K562 (cell line): ENCODE results near the gene ABAT. TPM values are rescaled to one million over a fixed set of nuclear protein-coding genes. Genes with fewer than 3 reads are reported as not detected.

Source experiments
- ATAC-seq: fragments of 200-7000 bp; cut with Tn5 transposase; 3 replicates; pipeline ENCODE4 v1.9.1; 2020; ENCODE audit warnings: moderate library complexity
- BruUV-seq: library from RNA; stranded (reverse); fragments of 400-500 nt; replicated peaks from 2 replicates; lab custom pipeline; 2021; lab: Mats Ljungman, UMichigan
- CTCF ChIA-PET: fragments of 300-600 bp; formaldehyde crosslinking; extraction: SDS; loops from one replicate; lab custom pipeline; 2021; ENCODE audit warnings: low intra/inter-chr PET ratio; lab: Yijun Ruan, JAX
- POLR2A ChIA-PET: fragments of 300-600, 350-650 bp; sonication (Branson Sonifier 250); formaldehyde crosslinking; extraction: SDS; loops from one replicate; lab custom pipeline; 2021; ENCODE audit warnings: antibody characterized with exemption, inconsistent platforms; lab: Yijun Ruan, JAX
- DNase-seq, 4 experiments: peaks; one replicate each; pipeline versions ENCODE4 v3.0.0 to v3.0.0-alpha.2; 2011 to 2018; ENCODE audit warnings: low spot score in 3 of 4, mixed read lengths in 3 of 4; ENCODE audit errors: extremely low read depth in 1 of 4
- FAIRE-seq: peaks from 2 replicates; lab custom pipeline; 2011; peaks lifted over from hg19 to GRCh38; lab: Jason Lieb, UNC
- H2AFZ ChIP-seq: 2 replicates; pipeline ENCODE4 v1.6.0; 2011; ENCODE audit warnings: low read depth, low read length, control low read depth, inconsistent platforms
- H3K27ac ChIP-seq: fragments of 200-600 bp; 3 replicates; pipeline ENCODE4 v1.8.0; 2011; ENCODE audit warnings: low read depth, mild to moderate bottlenecking, control low read depth, inconsistent platforms, low read length, moderate library complexity, mixed read lengths; ENCODE audit errors: extremely low read depth
- H3K27me3 ChIP-seq, 2 experiments: fragments of 300-600 bp in 1 of 2; 2 replicates in 1 of 2; 3 replicates in 1 of 2; pipeline versions ENCODE4 v1.6.0 to v1.8.0; 2011; ENCODE audit warnings: inconsistent platforms in 2 of 2, low read length in 2 of 2, mild to moderate bottlenecking in 1 of 2, mixed read lengths in 1 of 2, moderate library complexity in 1 of 2; ENCODE audit not compliant: control insufficient read depth in 2 of 2, insufficient read depth in 2 of 2
- H3K36me3 ChIP-seq: fragments of 300-600 bp; 3 replicates; pipeline ENCODE4 v1.8.0; 2011; ENCODE audit warnings: mild to moderate bottlenecking, low read length, inconsistent platforms; ENCODE audit not compliant: control insufficient read depth, insufficient read depth
- H3K4me1 ChIP-seq, 2 experiments: fragments of 200-600 bp in 1 of 2; replicated peaks in 1 of 2; 2 replicates in 1 of 2; 3 replicates in 1 of 2; pipeline versions ENCODE4 v1.5.1 to v1.8.0; 2011; ENCODE audit warnings: inconsistent platforms in 2 of 2, low read length in 2 of 2, mild to moderate bottlenecking in 1 of 2, mixed read lengths in 1 of 2, moderate library complexity in 1 of 2; ENCODE audit not compliant: control insufficient read depth in 2 of 2, insufficient read depth in 2 of 2
- H3K4me2 ChIP-seq: 2 replicates; pipeline ENCODE4 v1.6.1; 2011; ENCODE audit warnings: low read length, control low read depth, inconsistent platforms, mixed read lengths; ENCODE audit not compliant: insufficient read depth
- H3K4me3 ChIP-seq: fragments of 200-600 bp; sonication (generic), shearing (Covaris generic); 2 replicates; pipeline ENCODE4 v1.5.1; 2016; ENCODE audit warnings: control low read depth, inconsistent platforms
- H3K79me2 ChIP-seq: fragments of 200-600 bp; 3 replicates; pipeline ENCODE4 v1.8.0; 2011; ENCODE audit warnings: low read length, inconsistent platforms; ENCODE audit not compliant: control insufficient read depth, insufficient read depth
- H3K9ac ChIP-seq, 2 experiments: 2 replicates each; pipeline versions ENCODE4 v1.6.0 to v1.6.1; 2011; ENCODE audit warnings: low read depth in 2 of 2, low read length in 2 of 2, control low read depth in 1 of 2, inconsistent platforms in 1 of 2, mild to moderate bottlenecking in 1 of 2, mixed read lengths in 1 of 2; ENCODE audit not compliant: insufficient read depth in 1 of 2
- H3K9me1 ChIP-seq: one replicate; pipeline ENCODE4 v1.6.0; 2011; ENCODE audit warnings: inconsistent platforms, mild to moderate bottlenecking, low read length, moderate library complexity; ENCODE audit not compliant: control insufficient read depth, insufficient read depth
- H3K9me3 ChIP-seq: replicated peaks from 2 replicates; pipeline ENCODE4 v1.5.1; 2011; ENCODE audit warnings: low read depth, low read length, inconsistent platforms; ENCODE audit not compliant: control insufficient read depth, insufficient read depth
- H4K20me1 ChIP-seq: replicated peaks from 2 replicates; pipeline ENCODE4 v1.6.1; 2011; ENCODE audit warnings: low read length, inconsistent platforms, mixed read lengths; ENCODE audit not compliant: control insufficient read depth, insufficient read depth
- CCNT2 ChIP-seq: IDR thresholded peaks from 2 replicates; pipeline ENCODE4 v1.6.1; 2011; ENCODE audit warnings: borderline replicate concordance, low read depth, mild to moderate bottlenecking, moderate library complexity, mixed read lengths, low read length; ENCODE audit not compliant: insufficient read length; ENCODE audit errors: extremely low read depth
- ID3 ChIP-seq, 2 experiments: fragments of 250-450 bp in 1 of 2; fragments of 450-650 bp in 1 of 2; sonication (Bioruptor Pico) in 1 of 2; IDR thresholded peaks; 2 replicates each; pipeline versions ENCODE4 v1.6.1 to v1.8.0; 2016 to 2021; ENCODE audit warnings: mild to moderate bottlenecking in 2 of 2, moderate library complexity in 2 of 2, missing compliant biosample characterization in 1 of 2, missing genetic modification characterization in 1 of 2
- PHF21A ChIP-seq: fragments of 450-650 bp; IDR thresholded peaks from 2 replicates; pipeline ENCODE4 v1.6.1; 2017; ENCODE audit warnings: low read depth, borderline replicate concordance
- POLR2B ChIP-seq: fragments of 450-650 bp; IDR thresholded peaks from 2 replicates; pipeline ENCODE4 v1.6.1; 2018; ENCODE audit warnings: low read depth; ENCODE audit not compliant: partially characterized antibody
- SAFB2 ChIP-seq: fragments of 200-400 bp; formaldehyde crosslinking; IDR thresholded peaks from 2 replicates; pipeline ENCODE4 v1.6.1; 2018; ENCODE audit warnings: borderline replicate concordance, low read length, low read depth, moderate library complexity; ENCODE audit not compliant: severe bottlenecking
- ZNF212 ChIP-seq: fragments of 450-650 bp; formaldehyde crosslinking; IDR thresholded peaks from 2 replicates; pipeline ENCODE4 v1.4.0; 2020; ENCODE audit warnings: mild to moderate bottlenecking
- WGBS: fragments of 100-300 bp; shearing (Covaris generic); methylation state at CpG from one replicate; pipeline ENCODE4 v1.1.6; 2016; ENCODE audit warnings: low coverage, mixed read lengths; ENCODE audit not compliant: insufficient coverage; ENCODE audit errors: missing lambda C conversion rate; 5-methylcytosine and 5-hydroxymethylcytosine counted together
- in situ Hi-C: fragments of 300-500 bp; cut with MboI; formaldehyde crosslinking; loops from 4 replicates; pipeline ENCODE4 v1.15.0; 2018; ENCODE audit warnings: inconsistent platforms, mixed read lengths
- intact Hi-C: fragments of 100-400 bp; cut with micrococcal nuclease; formaldehyde crosslinking; loops from 2 replicates; pipeline ENCODE4 v1.14.2; 2022
- polyA plus RNA-seq, 8 experiments: library from polyadenylated mRNA; depleted of rRNA in 4 of 8; stranded (reverse) in 5 of 8; unstranded in 3 of 8; fragments of >200 nt; fragmentation: Nextera tagmentation in 2 of 8; fragmentation: Illumina TruSeq in 1 of 8; extraction: Ambion mirVana in 2 of 8; extraction: Trizol in 1 of 8; gene quantifications; 2 replicates each; pipeline versions ENCODE4 v1.2.1 to v1.2.3, GENCODE V29; 2011 to 2014; ENCODE audit warnings: inconsistent platforms in 1 of 8, missing spikeins in 1 of 8
- total RNA-seq, 7 experiments: library from RNA; depleted of rRNA in 6 of 7; stranded (reverse); fragments of >200 nt in 6 of 7; fragmentation: Illumina TruSeq in 2 of 7; extraction: Trizol in 2 of 7; gene quantifications; 2 replicates each; pipeline versions ENCODE4 v1.2.1 to v1.2.3, GENCODE V29; 2011 to 2021; ENCODE audit warnings: low replicate concordance in 1 of 7

ABAT gene
- total and polyA plus RNA-seq, 9 of the 15 experiments (the other 6 are each of a cell fraction or from before 2014, with no cell fraction given) = 0.01 to 0.49 (median 0.10) TPM

- TF ChIP-seq ZNF212 (CRISPR knock-in tag) (no peak), POLR2B (no peak), CCNT2 (no peak), SAFB2 (no peak), PHF21A (no peak), ID3 (CRISPR knock-in tag; IDR thresholded peaks at IDR 0.05) (no peak), ID3 (tag; IDR thresholded peaks at IDR 0.05) (no peak)
- H3K4me2 ChIP-seq = no peak overlapping the region
- no TSS peak for BruUV-seq
- intact Hi-C loops = no loop called here
- H2AFZ ChIP-seq = no peak overlapping the region
- no peak overlapping the region for H3K27ac ChIP-seq
- peaks cover 16 to 49% of the 10 kb centered on the region in 2 experiments; a peak in 4 of 5 replicates for H3K27me3 ChIP-seq
- ChIA-PET CTCF (no interaction called here), POLR2A (interaction anchor here (0.5 kb wide), 1 partner anchor 202 kb away, joined by 3 read pairs; no protein-coding TSS in a partner anchor)
- H3K4me1 ChIP-seq = no peaks in the 10 kb centered on the region
- 7% methylated on average over 7 of the region's 7 CpGs for WGBS
- FAIRE-seq = no peak
- in situ Hi-C loops = no loop called here
- H3K4me3 ChIP-seq = no peak overlapping the region
- no peaks in the 10 kb centered on the region for H4K20me1 ChIP-seq
- no peaks in the 10 kb centered on the region for H3K9me1 ChIP-seq
- H3K79me2 ChIP-seq = no peaks in the 10 kb centered on the region
- DNase-seq = no peak
- ATAC-seq = no peak
- H3K9me3 ChIP-seq = no peaks in the 10 kb centered on the region
- no peaks in the 10 kb centered on the region for H3K36me3 ChIP-seq
- H3K9ac ChIP-seq = no peak overlapping the region
Observed at GRCh38 chr16:8714174-8714573, 39.8 kb downstream of the ABAT start.
